Mesodermal cell (in vitro differentiated cells): ENCODE results near the gene RAB3GAP2.
"Not testable (repeated sequence)": the region's sequence is repeated elsewhere in the genome, so short reads cannot be mapped to it uniquely, and the experiment has no call there.

Experiments
- H3K27ac ChIP-seq: 2 replicates; pipeline ENCODE4 v1.7.0; 2013; ENCODE audit warnings: mild to moderate bottlenecking, low read depth, low read length, moderate library complexity; ENCODE audit not compliant: severe bottlenecking
- H3K36me3 ChIP-seq: 2 replicates; pipeline ENCODE4 v1.7.1; 2013; ENCODE audit warnings: mild to moderate bottlenecking, low read length, moderate library complexity; ENCODE audit not compliant: control insufficient read depth, insufficient read depth
- H3K4me1 ChIP-seq: one replicate; pipeline ENCODE4 v1.7.1; 2013; ENCODE audit warnings: mild to moderate bottlenecking, low read length; ENCODE audit not compliant: insufficient read depth, control insufficient read depth, poor library complexity, severe bottlenecking
- H3K4me3 ChIP-seq: 2 replicates; pipeline ENCODE4 v1.7.0; 2013; ENCODE audit warnings: low read length, control low read depth, mild to moderate bottlenecking; ENCODE audit not compliant: insufficient read depth, poor library complexity, severe bottlenecking; ENCODE audit errors: extremely low read depth
- H3K9me3 ChIP-seq: 2 replicates; pipeline ENCODE4 v1.7.1; 2013; ENCODE audit warnings: mild to moderate bottlenecking, low read length, moderate library complexity; ENCODE audit not compliant: control insufficient read depth
- WGBS, 2 experiments: methylation state at CpG; one replicate each; pipeline ENCODE4 v1.1.5; 2013; ENCODE audit warnings: missing lambda C conversion rate in 2 of 2; ENCODE audit not compliant: insufficient coverage in 2 of 2; 5-methylcytosine and 5-hydroxymethylcytosine counted together

RAB3GAP2 gene

GRCh38 chr1:220267630-220268029, 4.6 kb downstream of the RAB3GAP2 start:
- H3K9me3 ChIP-seq: no peaks in the 10 kb centered on the region
- 96 to 98% methylated on average over 3 to 4 of the region's 4 CpGs for whole genome bisulfite sequencing, 2 experiments
- peaks cover 29% of the 10 kb centered on the region for H3K36me3 ChIP-seq
- no peak overlapping the region for H3K27ac ChIP-seq
- no peak overlapping the region for H3K4me3 ChIP-seq
- no peaks in the 10 kb centered on the region for H3K4me1 ChIP-seq

GRCh38 chr1:220260228-220260627, 12.0 kb downstream of the RAB3GAP2 start:
- 100% methylated on average over 1 of the region's 3 CpGs; no CpG with 5 or more reads in 1 of the 2 experiments for WGBS, 2 experiments
- H3K9me3 ChIP-seq, H3K4me3 ChIP-seq, H3K4me1 ChIP-seq, H3K27ac ChIP-seq: not testable (repeated sequence)
- peaks cover 24% of the 10 kb centered on the region for H3K36me3 ChIP-seq

DNA sequence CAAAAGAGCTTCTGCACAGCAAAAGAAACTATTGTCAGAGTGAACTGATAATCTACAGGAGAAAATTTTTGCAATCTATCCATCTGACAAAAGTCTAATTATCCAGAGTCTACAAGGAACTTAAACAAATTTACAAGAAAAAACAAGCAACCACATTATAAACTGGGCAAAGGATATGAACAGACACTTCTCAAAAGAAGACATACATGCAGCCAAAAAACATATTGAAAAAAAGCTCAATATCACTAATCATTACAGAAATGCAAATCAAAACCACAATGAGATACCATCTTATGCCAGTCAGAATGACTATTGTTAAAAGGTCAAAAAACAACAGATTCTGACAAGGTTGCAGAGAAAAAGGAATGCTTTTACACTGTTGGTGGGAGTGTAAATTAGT, 12.5 kb downstream of the RAB3GAP2 start:
- not testable (repeated sequence) for H3K9me3 ChIP-seq, H3K4me3 ChIP-seq, H3K27ac ChIP-seq, H3K4me1 ChIP-seq
- H3K36me3 ChIP-seq: peaks cover 24% of the 10 kb centered on the region

DNA sequence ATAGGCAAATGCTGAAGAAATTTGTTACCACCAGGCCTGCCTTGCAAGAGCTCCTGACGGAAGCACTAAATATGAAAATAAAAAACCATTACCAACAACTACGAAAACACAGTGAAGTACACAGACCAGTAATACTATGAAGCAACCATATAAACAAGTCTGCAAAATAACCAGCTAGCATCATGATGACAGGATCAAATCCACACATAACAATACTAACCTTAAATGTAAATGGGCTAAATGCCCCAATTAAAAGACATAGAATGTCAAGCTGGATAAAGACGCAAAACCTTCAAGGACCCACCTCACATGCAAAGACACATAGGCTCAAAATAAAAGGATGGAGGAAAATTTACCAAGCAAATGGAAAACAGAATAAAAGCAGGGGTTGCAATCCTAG, 16.1 kb downstream of the RAB3GAP2 start:
- H3K9me3 ChIP-seq, H3K4me1 ChIP-seq, H3K4me3 ChIP-seq, H3K27ac ChIP-seq: not testable (repeated sequence)
- 100% methylated on average over 1 of the region's 3 CpGs; no CpG with 5 or more reads in 1 of the 2 experiments for WGBS, 2 experiments
- peaks cover 38% of the 10 kb centered on the region for H3K36me3 ChIP-seq

DNA sequence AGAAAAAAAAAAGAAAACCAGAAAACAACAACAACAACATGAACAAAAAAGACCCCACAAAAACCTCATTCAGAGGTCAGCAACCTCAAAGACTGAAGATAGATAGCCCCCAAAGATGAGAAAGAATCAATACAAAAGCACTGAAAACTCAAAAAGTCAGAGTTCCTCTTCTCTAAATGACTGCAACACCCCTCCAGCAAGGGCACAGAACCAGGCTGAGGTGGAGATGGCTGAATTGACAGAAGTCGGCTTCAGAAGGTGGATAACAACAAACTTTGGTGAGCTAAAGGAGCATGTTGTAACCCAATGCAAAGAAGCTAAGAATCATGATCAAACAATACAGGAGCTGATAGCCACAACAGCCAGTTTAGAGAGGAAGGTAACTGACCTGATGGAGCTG, 17.0 kb downstream of the RAB3GAP2 start:
- Histone ChIP-seq H3K4me1 (no peaks in the 10 kb centered on the region), H3K4me3 (no peak overlapping the region), H3K27ac (no peak overlapping the region), H3K9me3 (peaks cover 13% of the 10 kb centered on the region), H3K36me3 (peaks cover 37% of the 10 kb centered on the region)
- WGBS, 2 experiments: 100% methylated on average over 1 of the region's 1 CpG

GRCh38 chr1:220253290-220253689, 19.0 kb downstream of the RAB3GAP2 start:
- not testable (repeated sequence) for H3K27ac ChIP-seq, H3K4me3 ChIP-seq, H3K4me1 ChIP-seq
- Histone ChIP-seq H3K36me3 (peaks cover 51% of the 10 kb centered on the region), H3K9me3 (peaks cover 29% of the 10 kb centered on the region)
- 93 to 94% methylated on average over 10 to 12 of the region's 12 CpGs for WGBS, 2 experiments

- H3K4me1 ChIP-seq: no peaks in the 10 kb centered on the region
- H3K4me3 ChIP-seq: no peak overlapping the region
- no peak overlapping the region for H3K27ac ChIP-seq
- peaks cover 31% of the 10 kb centered on the region for H3K9me3 ChIP-seq
- peaks cover 56% of the 10 kb centered on the region for H3K36me3 ChIP-seq
Observed at GRCh38 chr1:220251272-220251671, 21.0 kb downstream of the RAB3GAP2 start.

- Histone ChIP-seq H3K27ac (no peak overlapping the region), H3K4me1 (no peaks in the 10 kb centered on the region), H3K9me3 (peaks cover 31% of the 10 kb centered on the region), H3K36me3 (peaks cover 56% of the 10 kb centered on the region), H3K4me3 (no peak overlapping the region)
Observed at GRCh38 chr1:220250681-220251080, 21.6 kb downstream of the RAB3GAP2 start.

GRCh38 chr1:220249522-220249921, 22.7 kb downstream of the RAB3GAP2 start:
- H3K9me3 ChIP-seq: peaks cover 31% of the 10 kb centered on the region
- no peaks in the 10 kb centered on the region for H3K4me1 ChIP-seq
- H3K36me3 ChIP-seq: peaks cover 56% of the 10 kb centered on the region
- 88 to 100% methylated on average over 1 of the region's 1 CpG for WGBS, 2 experiments
- no peak overlapping the region for H3K4me3 ChIP-seq
- H3K27ac ChIP-seq: no peak overlapping the region

DNA sequence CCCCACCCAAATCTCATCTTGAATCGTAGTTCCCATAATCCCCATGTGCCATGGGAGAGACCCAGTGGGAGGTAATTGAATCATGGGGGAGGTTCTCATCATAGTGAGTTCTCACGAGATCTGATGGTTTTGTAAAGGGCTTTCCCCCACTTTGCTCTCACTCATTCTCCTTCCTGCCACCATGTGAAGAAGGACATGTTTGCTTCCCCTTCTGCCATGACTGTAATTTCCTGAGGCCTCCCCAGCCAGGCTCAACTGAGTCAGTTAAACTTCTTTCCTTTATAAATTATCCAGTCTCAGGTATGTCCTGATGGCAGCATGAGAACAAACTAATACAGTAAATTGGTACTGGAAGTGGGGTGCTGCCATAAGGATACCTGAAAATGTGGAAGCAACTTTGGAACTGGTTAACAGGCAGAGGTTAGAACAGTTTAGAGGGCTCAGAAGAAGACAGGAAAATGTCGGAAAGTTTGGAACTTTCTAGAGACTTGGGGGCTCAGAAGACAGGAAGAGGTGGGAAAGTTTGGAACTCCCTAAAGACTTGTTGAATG, 23.5 kb downstream of the RAB3GAP2 start:
- H3K27ac ChIP-seq, H3K4me1 ChIP-seq, H3K4me3 ChIP-seq: not testable (repeated sequence)
- Histone ChIP-seq H3K36me3 (peaks cover 56% of the 10 kb centered on the region), H3K9me3 (peaks cover 31% of the 10 kb centered on the region)
- WGBS, 2 experiments: 89 to 100% methylated on average over 1 to 2 of the region's 3 CpGs

GRCh38 chr1:220245900-220246299, 26.4 kb downstream of the RAB3GAP2 start:
- not testable (repeated sequence) for H3K4me1 ChIP-seq, H3K27ac ChIP-seq, H3K4me3 ChIP-seq
- WGBS, 2 experiments: 67% methylated on average over 1 of the region's 6 CpGs; no CpG with 5 or more reads in 1 of the 2 experiments
- peaks cover 32% of the 10 kb centered on the region for H3K36me3 ChIP-seq
- peaks cover 30% of the 10 kb centered on the region for H3K9me3 ChIP-seq
